NT2/D1 (cell line): ENCODE results near the gene NRM.

ENCODE experiments used
- DNase-seq: peaks from one replicate; pipeline ENCODE4 v3.0.0-alpha.2; 2011; ENCODE audit warnings: low read depth, low spot score
- H3K27me3 ChIP-seq: 2 replicates; pipeline ENCODE4 v1.6.0; 2011; ENCODE audit warnings: mild to moderate bottlenecking; ENCODE audit not compliant: insufficient read length, insufficient read depth
- H3K36me3 ChIP-seq: 2 replicates; pipeline ENCODE4 v1.6.1; 2011; ENCODE audit warnings: mild to moderate bottlenecking, low read length, mixed read lengths; ENCODE audit not compliant: insufficient read depth, insufficient read length
- H3K4me1 ChIP-seq: 2 replicates; pipeline ENCODE4 v1.5.1; 2011; ENCODE audit not compliant: insufficient read depth, insufficient read length
- H3K4me3 ChIP-seq: 2 replicates; pipeline ENCODE4 v1.5.1; 2011; ENCODE audit warnings: low read depth; ENCODE audit not compliant: insufficient read length
- H3K9ac ChIP-seq: 2 replicates; pipeline ENCODE4 v1.6.0; 2011; ENCODE audit warnings: low read depth; ENCODE audit not compliant: insufficient read length
- H3K9me3 ChIP-seq: 2 replicates; pipeline ENCODE4 v1.5.1; 2011; ENCODE audit warnings: mild to moderate bottlenecking, low read length; ENCODE audit not compliant: insufficient read depth
- SUZ12 ChIP-seq: IDR thresholded peaks from 2 replicates; pipeline ENCODE4 v1.6.1; 2011; ENCODE audit not compliant: insufficient read length, insufficient read depth; ENCODE audit errors: extremely low read depth
- YY1 ChIP-seq: IDR thresholded peaks from 2 replicates; pipeline ENCODE4 v1.6.1; 2011; ENCODE audit not compliant: insufficient read length, insufficient read depth
- ZNF274 ChIP-seq: IDR thresholded peaks from 2 replicates; pipeline ENCODE4 v1.6.1; 2011; ENCODE audit warnings: mild to moderate bottlenecking, low read depth, low read length

The NRM gene

GRCh38 chr6:30705620-30706019 lies 14.8 kb upstream of the NRM start:
- TF ChIP-seq ZNF274 (no peak), YY1 (no peak), SUZ12 (no peak)
- H3K9ac ChIP-seq = no peak overlapping the region

GRCh38 chr6:30703821-30704220 lies 13.0 kb upstream of the NRM start:
- TF ChIP-seq YY1 (no peak), SUZ12 (no peak), ZNF274 (no peak)
- DNase-seq = no peak
- Histone ChIP-seq H3K9ac (no peak overlapping the region), H3K27me3 (no peaks in the 10 kb centered on the region), H3K36me3 (peaks cover 81% of the 10 kb centered on the region), H3K4me1 (peaks cover 3% of the 10 kb centered on the region), H3K9me3 (no peaks in the 10 kb centered on the region), H3K4me3 (no peak overlapping the region)

More at GRCh38 chr6:30705620-30706019, 14.8 kb upstream of the NRM start:
- Histone ChIP-seq H3K4me1 (peaks cover 3% of the 10 kb centered on the region), H3K36me3 (peaks cover 82% of the 10 kb centered on the region), H3K27me3 (no peaks in the 10 kb centered on the region), H3K4me3 (no peak overlapping the region), H3K9me3 (no peaks in the 10 kb centered on the region)
- no peak for DNase-seq

- Histone ChIP-seq H3K4me1 (peaks cover 2% of the 10 kb centered on the region), H3K27me3 (no peaks in the 10 kb centered on the region), H3K9ac (no peak overlapping the region), H3K9me3 (no peaks in the 10 kb centered on the region), H3K4me3 (no peak overlapping the region), H3K36me3 (peaks cover 77% of the 10 kb centered on the region)
- TF ChIP-seq ZNF274 = no peak
- TF ChIP-seq YY1 = no peak
- no peak for TF ChIP-seq SUZ12
- DNase-seq = no peak
Measured at GRCh38 chr6:30703011-30703410, 12.2 kb upstream of the NRM start.

- DNase-seq = no peak
- no peak overlapping the region for H3K9ac ChIP-seq
- no peak for TF ChIP-seq YY1
- no peak for TF ChIP-seq ZNF274
- TF ChIP-seq SUZ12 = no peak
Measured at GRCh38 chr6:30700340-30700739, 9.6 kb upstream of the NRM start.

GRCh38 chr6:30696432-30696831 lies 5.6 kb upstream of the NRM start:
- H3K9me3 ChIP-seq = no peaks in the 10 kb centered on the region
- H3K9ac ChIP-seq = no peak overlapping the region
- no peak overlapping the region for H3K4me3 ChIP-seq
- DNase-seq = no peak
- no peaks in the 10 kb centered on the region for H3K4me1 ChIP-seq
- peaks cover 19% of the 10 kb centered on the region for H3K36me3 ChIP-seq
- no peaks in the 10 kb centered on the region for H3K27me3 ChIP-seq
- TF ChIP-seq YY1 (no peak), ZNF274 (no peak), SUZ12 (no peak)

More at GRCh38 chr6:30700340-30700739, 9.6 kb upstream of the NRM start:
- no peaks in the 10 kb centered on the region for H3K9me3 ChIP-seq
- no peaks in the 10 kb centered on the region for H3K4me1 ChIP-seq
- H3K4me3 ChIP-seq = no peak overlapping the region
- no peaks in the 10 kb centered on the region for H3K27me3 ChIP-seq
- peaks cover 55% of the 10 kb centered on the region for H3K36me3 ChIP-seq

- peaks cover 8% of the 10 kb centered on the region for H3K4me1 ChIP-seq
- no peaks in the 10 kb centered on the region for H3K9me3 ChIP-seq
- DNase-seq = no peak
- H3K9ac ChIP-seq = peak overlapping the region; percentile 57
- H3K27me3 ChIP-seq = no peaks in the 10 kb centered on the region
- H3K4me3 ChIP-seq = peak overlapping the region; percentile 16
- TF ChIP-seq YY1 (no peak), SUZ12 (no peak), ZNF274 (no peak)
- peaks cover 14% of the 10 kb centered on the region for H3K36me3 ChIP-seq
Measured at GRCh38 chr6:30691208-30691847, 544 bp upstream of the NRM start.

GRCh38 chr6:30689985-30690384 lies 799 bp downstream of the NRM start:
- peaks cover 22% of the 10 kb centered on the region for H3K36me3 ChIP-seq
- TF ChIP-seq SUZ12 (no peak), ZNF274 (no peak), YY1 (no peak)
- peak overlapping the region; percentile 87 for H3K9ac ChIP-seq
- H3K4me3 ChIP-seq = peak overlapping the region; percentile 63
- H3K4me1 ChIP-seq = peaks cover 8% of the 10 kb centered on the region
- no peaks in the 10 kb centered on the region for H3K9me3 ChIP-seq
- DNase-seq = no peak
- no peaks in the 10 kb centered on the region for H3K27me3 ChIP-seq
